ENCODE measurements around the gene PRDM4.
A peak's percentile ranks its signal among the peaks of the same experiment; 100 is the strongest.

PRDM4 gene

GRCh38 chr12:107685360-107686248 is 75.3 kb downstream of the PRDM4 start, which contains the start of gene PWP1:
PWP1 (plus strand) TSS chr12:107685799; CDS start chr12:107685900, 101 bp downstream.
- TF ChIP-seq CTCF (IDR thresholded peaks at IDR 0.05) (peak; percentile 11; the same call in 1 of the 2 replicates), ZFX (IDR thresholded peaks at IDR 0.05; ENCODE audit: borderline replicate concordance) (no peak)
- H3K27ac ChIP-seq, result peak within 1 kb of the TSS; percentile 79

GRCh38 chr12:107684990-107685359 is 76.0 kb downstream of the PRDM4 start:
- peak overlapping the region; percentile 79 for H3K27ac ChIP-seq
- no peak for TF ChIP-seq ZFX (IDR thresholded peaks at IDR 0.05; ENCODE audit: borderline replicate concordance)
- TF ChIP-seq CTCF (IDR thresholded peaks at IDR 0.05), result no peak

- 0 out of 2 replicates have a peak overlapping the region, but pooled peaks have one; percentile 79 for H3K27ac ChIP-seq
- TF ChIP-seq ZFX (IDR thresholded peaks at IDR 0.05; ENCODE audit: borderline replicate concordance), result no peak
- no peak for TF ChIP-seq CTCF (IDR thresholded peaks at IDR 0.05)
These were observed 76.7 kb downstream of the PRDM4 start for GRCh38 chr12:107684029-107684795.

All from 22Rv1 (cell line).